Caco-2 (cell line): ENCODE data around the gene UQCC2. TPM values are rescaled to one million over a fixed set of nuclear protein-coding genes. Genes with fewer than 3 reads are reported as not detected.

Experiments used
- BruUV-seq: library from RNA; stranded (reverse); fragments of 400-500 nt; replicated peaks from 2 replicates; lab custom pipeline; 2021; lab: Mats Ljungman, UMichigan
- CTCF ChIA-PET: fragments of 300-600 bp; sonication (Branson Sonifier 250); formaldehyde crosslinking; loops from one replicate; lab custom pipeline; 2022; ENCODE audit warnings: antibody characterized with exemption; lab: Charles Lee
- POLR2A ChIA-PET: fragments of 300-600 bp; sonication (Branson Sonifier 250); formaldehyde crosslinking; loops from one replicate; lab custom pipeline; 2022; ENCODE audit warnings: antibody characterized with exemption; lab: Charles Lee
- DNase-seq, 2 experiments: peaks; one replicate each; pipeline versions ENCODE4 v3.0.0 to v3.0.0-alpha.2; 2020 to 2022
- H3K27me3 ChIP-seq: replicated peaks from 2 replicates; pipeline ENCODE4 v1.6.0; 2011; ENCODE audit warnings: low read length; ENCODE audit not compliant: control insufficient read depth, insufficient read depth
- H3K36me3 ChIP-seq: 2 replicates; pipeline ENCODE4 v1.5.1; 2011; ENCODE audit warnings: low read length; ENCODE audit not compliant: control insufficient read depth, insufficient read depth
- H3K4me1 ChIP-seq: fragments of 250-450 bp; sonication (Bioruptor Pico); 2 replicates; pipeline ENCODE4 v1.5.1; 2020; ENCODE audit warnings: mild to moderate bottlenecking
- H3K4me3 ChIP-seq: 2 replicates; pipeline ENCODE4 v1.5.1; 2011; ENCODE audit warnings: low read depth, mild to moderate bottlenecking, control low read depth, low read length
- H3K9me3 ChIP-seq: fragments of 250-450 bp; sonication (Bioruptor Pico); 2 replicates; pipeline ENCODE4 v1.5.1; 2020; ENCODE audit warnings: mild to moderate bottlenecking, moderate library complexity
- H3K27ac Mint-ChIP-seq: one replicate; pipeline ENCODE4 v1.8.0; 2022; ENCODE audit warnings: mixed read lengths; ENCODE audit not compliant: unreplicated experiment
- H3K27me3 Mint-ChIP-seq: one replicate; pipeline ENCODE4 v1.8.0; 2022; ENCODE audit warnings: mixed read lengths; ENCODE audit not compliant: insufficient read depth, unreplicated experiment
- H3K36me3 Mint-ChIP-seq: one replicate; pipeline ENCODE4 v1.8.0; 2022; ENCODE audit warnings: mild to moderate bottlenecking, mixed read lengths; ENCODE audit not compliant: insufficient read depth, unreplicated experiment
- H3K4me1 Mint-ChIP-seq: one replicate; pipeline ENCODE4 v1.8.0; 2022; ENCODE audit warnings: low read depth, mixed read lengths; ENCODE audit not compliant: unreplicated experiment
- H3K4me3 Mint-ChIP-seq: one replicate; pipeline ENCODE4 v1.8.0; 2022; ENCODE audit warnings: mild to moderate bottlenecking, moderate library complexity, mixed read lengths; ENCODE audit not compliant: unreplicated experiment
- H3K9me3 Mint-ChIP-seq: one replicate; pipeline ENCODE4 v1.8.0; 2022; ENCODE audit warnings: mixed read lengths; ENCODE audit not compliant: unreplicated experiment
- intact Hi-C: fragments of 100-400 bp; cut with micrococcal nuclease; formaldehyde crosslinking; loops from one replicate; pipeline ENCODE4 v1.10.0; 2022; ENCODE audit not compliant: unreplicated experiment
- total RNA-seq: library from RNA; stranded (reverse); gene quantifications from 2 replicates; pipeline ENCODE4 v1.2.3, GENCODE V29; 2022
- TF ChIP-seq, protein P1 (sequence below), 2 experiments: fragments of 200-600 bp in 1 of 2; IDR thresholded peaks; 1 replicate in 1 of 2; 2 replicates in 1 of 2; pipeline versions ENCODE4 v1.5.1 to v1.8.0; 2011 to 2022; ENCODE audit warnings: antibody characterized with exemption in 1 of 2, control low read depth in 1 of 2, inconsistent platforms in 1 of 2, low read depth in 1 of 2, low read length in 1 of 2, mild to moderate bottlenecking in 1 of 2, moderate library complexity in 1 of 2; ENCODE audit not compliant: insufficient read depth in 1 of 2, severe bottlenecking in 1 of 2, unreplicated experiment in 1 of 2

UQCC2 gene
- total RNA-seq, 1 experiment from 2014 or later = 122 TPM

DNA sequence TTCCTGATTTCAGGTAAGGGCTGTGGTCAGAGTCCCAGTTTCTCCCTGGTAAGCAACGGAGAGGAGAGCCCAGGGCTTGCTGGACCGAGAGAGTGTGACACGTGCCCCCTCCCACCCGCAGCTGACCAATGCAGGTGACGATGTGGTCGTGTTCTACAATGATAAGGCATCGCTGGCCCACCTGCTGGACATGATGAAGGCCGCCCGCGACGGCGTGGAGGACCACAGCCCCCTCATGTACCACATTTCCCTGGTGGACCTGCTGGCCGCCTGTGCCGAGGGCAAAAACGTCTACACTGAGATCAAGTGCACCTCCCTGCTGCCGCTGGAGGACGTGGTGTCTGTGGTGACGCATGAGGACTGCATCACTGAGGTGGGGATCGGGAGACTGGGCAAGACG, 31.7 kb downstream of the UQCC2 start:
- no peak overlapping the region for H3K4me3 Mint-ChIP-seq
- peaks cover 5% of the 10 kb centered on the region for H3K36me3 ChIP-seq
- no peak overlapping the region for H3K4me3 ChIP-seq
- TF ChIP-seq, protein P1, sequence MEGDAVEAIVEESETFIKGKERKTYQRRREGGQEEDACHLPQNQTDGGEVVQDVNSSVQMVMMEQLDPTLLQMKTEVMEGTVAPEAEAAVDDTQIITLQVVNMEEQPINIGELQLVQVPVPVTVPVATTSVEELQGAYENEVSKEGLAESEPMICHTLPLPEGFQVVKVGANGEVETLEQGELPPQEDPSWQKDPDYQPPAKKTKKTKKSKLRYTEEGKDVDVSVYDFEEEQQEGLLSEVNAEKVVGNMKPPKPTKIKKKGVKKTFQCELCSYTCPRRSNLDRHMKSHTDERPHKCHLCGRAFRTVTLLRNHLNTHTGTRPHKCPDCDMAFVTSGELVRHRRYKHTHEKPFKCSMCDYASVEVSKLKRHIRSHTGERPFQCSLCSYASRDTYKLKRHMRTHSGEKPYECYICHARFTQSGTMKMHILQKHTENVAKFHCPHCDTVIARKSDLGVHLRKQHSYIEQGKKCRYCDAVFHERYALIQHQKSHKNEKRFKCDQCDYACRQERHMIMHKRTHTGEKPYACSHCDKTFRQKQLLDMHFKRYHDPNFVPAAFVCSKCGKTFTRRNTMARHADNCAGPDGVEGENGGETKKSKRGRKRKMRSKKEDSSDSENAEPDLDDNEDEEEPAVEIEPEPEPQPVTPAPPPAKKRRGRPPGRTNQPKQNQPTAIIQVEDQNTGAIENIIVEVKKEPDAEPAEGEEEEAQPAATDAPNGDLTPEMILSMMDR (IDR thresholded peaks at IDR 0.05; ENCODE audit: insufficient read depth in 1 of 2, low read depth in 1 of 2, low read length in 1 of 2, severe bottlenecking in 1 of 2, unreplicated experiment in 1 of 2) = no peak
- no peaks in the 10 kb centered on the region for H3K9me3 ChIP-seq
- POLR2A ChIA-PET = interaction anchor here (0.6 kb wide), 1 partner anchor 246 kb away, joined by 3 read pairs; no protein-coding TSS in a partner anchor
- H3K4me1 ChIP-seq = no peaks in the 10 kb centered on the region
- DNase-seq = no peak
- H3K27me3 Mint-ChIP-seq = no peaks in the 10 kb centered on the region
- BruUV-seq = no TSS peak
- H3K27me3 ChIP-seq = no peaks in the 10 kb centered on the region
- H3K36me3 Mint-ChIP-seq = peaks cover 30% of the 10 kb centered on the region
- no peaks in the 10 kb centered on the region for H3K9me3 Mint-ChIP-seq
- CTCF ChIA-PET = no interaction called here
- intact Hi-C loops = no loop called here
- H3K27ac Mint-ChIP-seq = no peak overlapping the region
- no peaks in the 10 kb centered on the region for H3K4me1 Mint-ChIP-seq

DNA sequence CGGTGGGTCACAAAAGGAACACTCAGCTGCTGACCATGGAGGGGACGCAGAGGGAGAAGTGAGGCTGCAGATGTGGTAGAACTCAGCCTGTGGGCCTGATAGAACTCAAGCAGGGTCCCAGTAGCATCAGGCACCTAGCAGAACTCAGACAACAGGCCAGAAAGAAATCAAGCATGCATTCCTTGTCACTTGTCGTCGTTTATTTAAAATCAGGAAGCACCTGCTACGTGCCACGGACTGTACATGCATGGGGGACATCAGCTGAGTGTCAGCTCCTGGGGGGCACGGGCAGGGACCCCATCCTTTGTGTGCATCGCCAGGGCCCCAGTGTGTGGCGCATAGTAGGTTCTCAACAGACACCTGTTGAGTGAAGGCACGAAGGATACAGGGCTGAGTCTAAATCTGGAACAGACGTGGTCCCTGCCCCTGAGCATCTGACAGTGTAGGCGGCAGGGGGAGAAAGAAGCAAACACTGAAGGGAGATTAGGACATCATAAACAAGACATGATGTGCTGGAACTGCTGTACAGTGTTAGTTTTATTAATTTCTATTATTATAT, 32.5 kb downstream of the UQCC2 start:
- DNase-seq = no peak
- BruUV-seq = no TSS peak
- Mint-ChIP-seq H3K4me1 (no peaks in the 10 kb centered on the region), H3K36me3 (peaks cover 31% of the 10 kb centered on the region), H3K9me3 (no peaks in the 10 kb centered on the region), H3K27me3 (no peaks in the 10 kb centered on the region), H3K27ac (no peak overlapping the region), H3K4me3 (no peak overlapping the region)
- Histone ChIP-seq H3K4me1 (no peaks in the 10 kb centered on the region), H3K27me3 (no peaks in the 10 kb centered on the region), H3K4me3 (no peak overlapping the region), H3K9me3 (no peaks in the 10 kb centered on the region), H3K36me3 (peaks cover 6% of the 10 kb centered on the region)
- ChIA-PET POLR2A (no interaction called here), CTCF (no interaction called here)
- intact Hi-C loops = no loop called here
- TF ChIP-seq, protein P1 (IDR thresholded peaks at IDR 0.05; ENCODE audit: insufficient read depth in 1 of 2, low read depth in 1 of 2, low read length in 1 of 2, severe bottlenecking in 1 of 2, unreplicated experiment in 1 of 2) = no peak

DNA sequence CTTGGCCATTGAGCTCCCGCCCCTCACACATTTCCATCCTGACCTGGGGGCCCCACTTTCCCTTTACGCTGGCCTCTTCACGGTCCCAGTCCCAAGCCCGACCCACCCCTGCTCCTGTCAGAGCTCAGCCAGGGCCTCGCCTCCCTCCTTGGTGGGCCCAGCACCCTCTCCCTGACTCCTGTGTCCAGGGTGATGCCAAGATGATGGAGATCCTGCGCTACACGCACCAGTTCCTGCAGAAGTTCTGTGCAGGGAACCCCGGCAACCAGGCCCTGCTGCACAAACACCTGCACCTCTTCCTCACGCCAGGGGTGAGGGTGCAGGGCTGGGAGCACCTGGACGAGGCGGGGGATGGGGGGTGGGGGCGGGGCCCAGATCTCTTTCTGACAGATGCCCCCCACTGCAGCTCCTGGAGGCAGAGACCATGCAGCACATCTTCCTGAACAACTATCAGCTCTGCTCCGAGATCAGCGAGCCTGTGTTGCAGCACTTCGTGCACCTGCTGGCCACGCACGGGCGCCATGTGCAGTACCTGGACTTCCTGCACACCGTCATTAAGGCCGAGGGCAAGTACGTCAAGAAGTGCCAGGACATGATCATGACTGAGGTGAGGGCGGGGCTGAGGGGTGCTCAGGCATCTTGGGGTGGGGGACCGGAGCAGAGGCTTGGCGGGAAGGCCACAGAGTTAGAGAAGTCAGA, 33.1 kb downstream of the UQCC2 start:
- POLR2A ChIA-PET = no interaction called here
- BruUV-seq = no TSS peak
- peaks cover 7% of the 10 kb centered on the region for H3K36me3 ChIP-seq
- H3K4me1 ChIP-seq = no peaks in the 10 kb centered on the region
- Mint-ChIP-seq H3K4me1 (no peaks in the 10 kb centered on the region), H3K27ac (no peak overlapping the region), H3K27me3 (no peaks in the 10 kb centered on the region), H3K9me3 (no peaks in the 10 kb centered on the region), H3K4me3 (no peak overlapping the region), H3K36me3 (peaks cover 32% of the 10 kb centered on the region)
- no peak overlapping the region for H3K4me3 ChIP-seq
- no peak for DNase-seq
- TF ChIP-seq, protein P1 (IDR thresholded peaks at IDR 0.05; ENCODE audit: insufficient read depth in 1 of 2, low read depth in 1 of 2, low read length in 1 of 2, severe bottlenecking in 1 of 2, unreplicated experiment in 1 of 2) = no peak
- H3K9me3 ChIP-seq = no peaks in the 10 kb centered on the region
- intact Hi-C loops = no loop called here
- CTCF ChIA-PET = no interaction called here
- no peaks in the 10 kb centered on the region for H3K27me3 ChIP-seq
